ENCODE results near the gene IRF7.
"Not testable (repeated sequence)": the region's sequence is repeated elsewhere in the genome, so short reads cannot be mapped to it uniquely, and the experiment has no call there.

The IRF7 gene

GRCh38 chr11:615504-616319, at the start of gene IRF7:
IRF7 (minus strand) TSS chr11:615950; CDS start chr11:615364, 586 bp downstream.
- peak; percentile 98 for DNase-seq (ENCODE audit: insufficient read length, low spot score)
- peak; percentile 99 for FAIRE-seq

DNA sequence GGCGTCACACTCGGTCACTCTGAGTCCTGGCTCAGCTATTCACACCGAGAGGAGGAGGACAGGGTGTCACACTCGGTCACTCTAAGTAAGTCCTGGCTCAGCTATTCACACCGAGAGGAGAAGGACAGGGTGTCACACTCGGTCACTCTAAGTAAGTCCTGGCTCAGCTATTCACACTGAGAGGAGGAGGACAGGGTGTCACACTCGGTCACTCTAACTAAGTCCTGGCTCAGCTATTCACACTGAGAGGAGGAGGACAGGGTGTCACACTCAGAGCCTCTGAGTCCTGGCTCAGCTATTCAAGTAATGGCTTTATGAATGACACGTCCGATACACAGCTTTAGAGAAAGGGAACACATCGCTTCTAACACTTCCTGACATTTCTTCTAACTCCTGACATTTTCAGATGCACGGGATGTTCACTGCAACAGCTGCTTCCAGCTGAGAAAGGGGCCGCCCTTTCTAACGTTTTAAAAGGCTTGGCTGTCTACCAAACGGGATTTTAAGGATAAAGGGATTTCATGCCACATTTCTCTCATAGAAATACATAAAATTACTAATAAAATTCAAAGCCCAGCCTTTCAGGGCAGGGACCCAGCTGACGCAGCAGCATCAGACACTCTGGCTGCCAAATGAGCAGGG, 49.4 kb upstream of the IRF7 start:
- DNase-seq (ENCODE audit: insufficient read length, low spot score) = no peak

GRCh38 chr11:662689-663274, 47.0 kb upstream of the IRF7 start:
- DNase-seq (ENCODE audit: insufficient read length, low spot score) (no peak), FAIRE-seq (peak; percentile 62)

More for the DNA sequence above, 49.4 kb upstream of the IRF7 start:
- FAIRE-seq = no peak

- no peak for FAIRE-seq
These were observed 45.1 kb upstream of the IRF7 start for GRCh38 chr11:660681-661444.

GRCh38 chr11:660281-660680, 44.5 kb upstream of the IRF7 start:
- FAIRE-seq (no peak), DNase-seq (ENCODE audit: insufficient read length, low spot score) (no peak)

More at GRCh38 chr11:660681-661444, 45.1 kb upstream of the IRF7 start:
- DNase-seq (ENCODE audit: insufficient read length, low spot score) = no peak

DNA sequence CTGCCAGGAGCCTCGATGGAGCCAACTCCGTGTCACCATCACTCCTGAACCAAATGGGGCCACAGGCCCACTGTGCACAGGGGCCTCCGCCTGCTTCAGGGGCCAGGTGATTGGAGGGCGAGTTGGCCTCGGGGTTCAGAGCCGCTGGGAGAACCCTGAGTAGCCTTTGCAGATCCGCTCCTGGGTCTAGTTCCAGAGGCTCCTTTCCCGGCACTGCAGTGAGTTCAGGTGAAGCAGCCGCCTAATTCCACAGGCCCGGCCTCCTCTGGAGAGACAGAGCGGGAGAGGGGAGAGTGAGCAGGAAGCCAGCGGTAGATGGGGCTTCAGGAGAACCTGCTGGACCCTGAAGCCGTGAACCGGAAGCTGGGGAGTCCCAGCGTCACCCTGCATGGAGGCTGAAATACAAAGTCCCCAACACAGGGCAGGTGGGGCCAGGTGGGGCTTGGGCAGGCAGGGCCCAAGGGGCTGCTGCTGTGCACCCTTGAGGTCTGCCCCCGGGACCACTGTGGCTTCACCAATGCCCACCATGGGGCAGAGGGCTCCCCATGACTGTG, 43.9 kb upstream of the IRF7 start:
- DNase-seq (ENCODE audit: insufficient read length, low spot score) (no peak), FAIRE-seq (no peak)

- no peak for FAIRE-seq
- no peak for DNase-seq (ENCODE audit: insufficient read length, low spot score)
These were observed 42.0 kb upstream of the IRF7 start for GRCh38 chr11:657691-658126.

GRCh38 chr11:656866-657265, 41.1 kb upstream of the IRF7 start:
- no peak for DNase-seq (ENCODE audit: insufficient read length, low spot score)
- no peak for FAIRE-seq

- DNase-seq (ENCODE audit: insufficient read length, low spot score) (no peak), FAIRE-seq (no peak)
These were observed 40.7 kb upstream of the IRF7 start for GRCh38 chr11:656426-656825.

DNA sequence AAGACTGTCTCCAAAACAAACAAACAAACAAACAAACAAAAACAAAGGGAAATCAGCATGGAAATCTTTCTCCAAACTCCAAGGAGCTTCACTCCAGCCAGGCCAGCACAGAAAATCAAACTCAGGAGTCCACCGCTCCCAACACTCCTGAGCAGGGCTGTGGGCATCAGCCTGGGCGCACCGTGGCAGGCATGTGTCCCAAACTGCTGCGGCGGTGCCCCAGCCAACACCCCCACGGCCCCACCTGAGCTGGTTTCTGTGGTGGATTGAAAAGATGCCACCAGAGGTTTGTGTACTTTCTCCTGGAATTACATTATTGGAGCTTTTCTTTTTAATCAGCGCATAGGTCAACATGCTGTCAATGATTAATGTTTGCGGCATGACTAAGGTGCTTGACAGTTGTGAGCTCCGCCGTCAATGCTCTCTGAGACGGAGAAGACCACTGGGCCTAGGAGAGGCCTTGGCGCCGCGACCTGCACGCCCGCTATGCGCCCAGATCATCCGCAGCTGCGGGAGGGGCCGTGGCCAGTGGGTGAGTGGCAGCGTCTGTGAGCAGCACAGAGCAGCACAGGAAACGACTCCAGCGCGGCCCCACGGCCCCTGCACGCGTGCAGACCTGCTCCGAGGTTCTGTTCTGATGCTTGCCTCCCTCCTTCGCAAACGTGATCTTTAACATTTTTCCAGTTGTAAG, 39.4 kb upstream of the IRF7 start:
- FAIRE-seq (no peak), DNase-seq (ENCODE audit: insufficient read length, low spot score) (no peak)

- not testable (repeated sequence) for FAIRE-seq; DNase-seq (ENCODE audit: insufficient read length, low spot score)
These were observed 38.7 kb upstream of the IRF7 start for GRCh38 chr11:654444-654843.

- FAIRE-seq = no peak
- DNase-seq (ENCODE audit: insufficient read length, low spot score) = no peak
These were observed 38.1 kb upstream of the IRF7 start for GRCh38 chr11:653837-654236.

DNA sequence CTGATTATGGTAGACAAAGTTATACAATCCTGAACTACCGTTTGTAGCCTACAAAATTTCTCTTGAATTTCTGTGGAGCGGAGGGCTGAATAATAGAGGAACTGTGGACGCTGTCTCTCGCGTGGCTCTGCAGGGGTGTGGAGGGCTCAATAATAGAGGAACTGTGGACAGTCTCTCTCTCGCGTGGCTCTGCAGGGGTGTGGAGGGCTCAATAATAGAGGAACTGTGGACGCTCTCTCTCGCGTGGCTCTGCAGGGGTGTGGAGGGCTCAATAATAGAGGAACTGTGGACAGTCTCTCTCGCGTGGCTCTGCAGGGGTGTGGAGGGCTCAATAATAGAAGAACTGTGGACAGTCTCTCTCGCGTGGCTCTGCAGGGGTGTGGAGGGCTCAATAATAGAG, 37.4 kb upstream of the IRF7 start:
- not testable (repeated sequence) for FAIRE-seq; DNase-seq (ENCODE audit: insufficient read length, low spot score)

GRCh38 chr11:650482-650881, 34.7 kb upstream of the IRF7 start:
- DNase-seq (ENCODE audit: insufficient read length, low spot score) (no peak), FAIRE-seq (no peak)

DNA sequence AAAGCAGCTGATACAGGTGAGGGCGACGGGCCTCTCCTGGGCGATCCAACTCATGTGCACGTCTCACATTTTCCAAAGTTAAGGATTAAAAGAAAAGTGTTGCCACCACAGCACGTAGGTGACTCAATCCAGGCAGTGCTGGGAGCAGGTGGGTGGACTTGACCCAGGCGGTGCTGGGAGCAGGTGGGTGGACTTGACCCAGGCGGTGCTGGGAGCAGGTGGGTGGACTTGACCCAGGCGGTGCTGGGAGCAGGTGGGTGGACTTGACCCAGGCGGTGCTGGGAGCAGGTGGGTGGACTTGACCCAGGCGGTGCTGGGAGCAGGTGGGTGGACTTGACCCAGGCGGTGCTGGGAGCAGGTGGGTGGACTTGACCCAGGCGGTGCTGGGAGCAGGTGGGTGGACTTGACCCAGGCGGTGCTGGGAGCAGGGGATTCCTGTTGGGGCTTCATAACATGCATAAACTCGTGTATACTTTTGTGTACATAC, 32.0 kb upstream of the IRF7 start:
- FAIRE-seq; DNase-seq (ENCODE audit: insufficient read length, low spot score): not testable (repeated sequence)

DNA sequence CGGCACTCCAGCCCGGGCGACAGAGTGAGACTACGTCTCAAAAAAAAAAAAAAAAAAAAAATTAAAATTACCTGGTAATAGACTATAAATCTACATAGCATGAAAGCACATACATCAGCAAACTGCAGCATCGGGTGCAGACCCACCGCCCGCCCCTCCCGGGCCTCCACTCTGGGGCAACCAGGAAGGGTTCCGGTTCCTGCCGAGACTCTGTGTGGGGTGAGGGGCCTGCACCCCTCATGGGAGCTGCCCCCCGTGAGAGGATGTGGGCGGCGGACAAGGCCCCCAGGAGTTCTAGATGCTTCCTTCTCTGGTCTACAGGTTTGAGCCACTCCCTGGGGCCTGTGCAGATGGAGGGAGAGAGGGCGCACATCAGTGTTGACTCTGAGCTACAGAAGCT, 30.5 kb upstream of the IRF7 start:
- FAIRE-seq (no peak), DNase-seq (ENCODE audit: insufficient read length, low spot score) (no peak)

- no peak for FAIRE-seq
- DNase-seq (ENCODE audit: insufficient read length, low spot score) = no peak
These were observed 29.8 kb upstream of the IRF7 start for GRCh38 chr11:645536-645935.

GRCh38 chr11:643849-644738, 28.3 kb upstream of the IRF7 start:
- no peak for FAIRE-seq
- no peak for DNase-seq (ENCODE audit: insufficient read length, low spot score)

- FAIRE-seq = no peak
These were observed 27.6 kb upstream of the IRF7 start for GRCh38 chr11:643366-643765.

More at GRCh38 chr11:643366-643765, 27.6 kb upstream of the IRF7 start:
- DNase-seq (ENCODE audit: insufficient read length, low spot score) = no peak

All from GM19239 (cell line).